Measurements from ENCODE around the gene RBKS.
"Not testable (repeated sequence)": the region's sequence is repeated elsewhere in the genome, so short reads cannot be mapped to it uniquely, and the experiment has no call there.

The RBKS gene

DNA sequence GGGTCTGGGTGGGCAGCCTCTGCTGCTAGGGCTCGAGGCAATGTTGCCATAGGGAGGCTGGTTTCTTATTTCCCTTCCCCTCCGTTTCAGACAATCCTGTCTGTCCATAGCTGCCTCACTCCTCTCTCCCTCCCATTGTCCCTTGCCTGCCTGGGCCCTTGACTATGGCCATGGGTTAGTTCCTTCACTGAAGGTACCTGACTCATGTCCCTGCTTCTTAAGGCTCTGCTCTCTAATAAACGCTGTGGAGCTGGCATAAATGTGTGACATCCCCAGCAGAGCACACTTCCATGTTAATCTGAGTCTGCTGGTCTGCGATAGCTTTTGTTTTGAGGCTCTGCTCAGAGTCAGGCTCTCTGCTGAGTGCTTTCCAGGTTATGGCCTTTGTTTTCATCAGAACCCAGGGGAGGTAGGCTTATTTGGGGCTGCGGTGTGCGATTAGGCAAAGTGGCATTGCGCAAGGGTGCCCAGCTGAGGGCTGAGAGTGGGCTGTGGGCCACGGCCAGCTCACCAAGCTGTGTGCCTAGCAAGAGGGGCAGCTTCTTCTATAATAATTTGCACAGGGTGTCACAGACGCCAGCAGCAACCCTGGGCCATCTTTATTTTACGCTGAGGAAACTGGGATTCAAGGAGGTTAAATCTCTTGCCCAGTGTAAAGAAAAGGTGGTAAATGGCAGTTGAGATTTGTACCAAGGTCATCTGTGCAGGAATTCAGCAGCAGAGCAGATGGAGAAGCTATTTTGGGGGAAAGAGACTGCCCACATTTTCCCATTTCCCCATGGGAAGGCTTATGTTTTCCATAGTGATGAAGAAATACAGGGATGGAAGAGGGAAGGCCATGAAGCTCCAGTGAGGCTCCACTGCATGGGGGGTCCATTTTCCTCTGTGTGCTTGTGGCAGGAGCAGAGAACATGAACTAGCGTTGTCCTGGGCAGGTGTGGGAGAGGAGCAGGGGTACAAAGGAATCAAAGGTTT, 93.1 kb downstream of the RBKS start:
- DNase-seq = no peak

DNA sequence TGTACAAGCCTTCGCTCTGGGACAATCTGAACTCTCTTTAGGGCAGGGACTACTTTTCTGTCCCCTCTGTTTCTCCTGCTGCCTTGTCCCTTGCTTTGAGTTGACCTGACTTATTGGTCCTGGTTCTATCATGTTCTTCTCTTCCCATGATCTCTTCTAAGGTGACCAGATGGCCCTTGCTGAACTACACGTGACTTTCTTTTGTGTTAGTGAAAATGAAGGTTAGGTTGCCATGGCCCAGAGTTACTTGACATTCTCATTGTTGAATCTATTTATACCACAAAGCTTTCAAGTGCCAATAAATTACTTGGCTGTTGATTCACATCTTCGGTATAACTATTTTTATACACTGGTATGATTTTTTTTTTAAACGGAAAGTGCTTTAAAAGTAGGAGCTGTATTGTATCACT, 94.3 kb downstream of the RBKS start:
- no peak for DNase-seq

DNA sequence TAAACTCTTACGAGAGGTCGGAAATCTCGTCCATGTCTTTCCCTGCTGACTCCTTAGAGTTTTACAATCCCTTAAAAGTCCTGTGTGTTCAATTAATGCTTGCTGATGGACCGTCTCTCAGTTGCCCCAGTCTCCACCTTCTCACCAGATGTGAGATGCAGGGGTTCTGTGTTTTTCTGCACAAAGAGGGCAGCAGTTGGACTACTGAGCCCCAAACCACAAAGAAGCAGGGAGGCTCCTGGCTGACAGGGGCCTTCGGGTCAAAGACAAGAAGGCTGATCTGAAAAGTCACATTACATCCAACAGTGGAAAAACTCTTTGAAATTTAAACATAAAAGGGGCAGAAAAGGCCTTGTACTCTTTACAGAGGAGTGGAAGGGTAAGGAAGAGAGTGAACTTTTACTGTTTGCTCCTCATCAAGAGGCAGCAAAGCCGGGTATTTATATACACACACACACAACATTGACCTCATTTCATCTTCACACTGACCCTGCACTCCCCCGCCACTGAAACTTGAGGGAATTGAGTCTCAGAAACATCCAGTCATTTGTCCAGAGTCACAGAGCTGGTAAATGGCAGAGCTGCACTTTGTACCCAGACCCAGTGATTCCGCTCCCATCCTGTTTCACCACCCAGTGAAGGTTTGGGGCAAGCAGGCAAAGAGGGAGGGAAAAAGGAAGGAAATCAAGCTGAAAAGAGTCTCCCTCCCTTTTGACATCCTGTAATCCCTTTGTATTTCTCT, 94.9 kb downstream of the RBKS start:
- no peak for DNase-seq

DNA sequence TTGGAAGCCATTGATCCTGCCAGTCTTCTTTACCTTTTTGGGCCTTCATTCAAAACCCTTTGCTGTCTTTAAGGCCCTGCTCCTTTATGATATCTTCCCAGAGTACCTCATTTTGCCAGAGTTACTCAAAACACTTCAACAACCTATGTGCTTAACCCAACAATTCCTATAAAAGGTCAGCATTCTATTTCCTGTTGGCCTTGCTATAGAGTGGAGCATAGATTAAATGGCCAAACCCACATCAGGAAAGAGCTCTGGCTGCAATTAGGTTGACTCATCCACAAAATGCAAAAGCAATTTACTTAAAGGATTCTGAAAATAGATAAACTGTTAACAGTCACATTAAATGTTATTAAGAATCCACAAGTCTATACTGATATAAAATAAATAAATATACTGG, 97.4 kb downstream of the RBKS start:
- DNase-seq = no peak

DNA sequence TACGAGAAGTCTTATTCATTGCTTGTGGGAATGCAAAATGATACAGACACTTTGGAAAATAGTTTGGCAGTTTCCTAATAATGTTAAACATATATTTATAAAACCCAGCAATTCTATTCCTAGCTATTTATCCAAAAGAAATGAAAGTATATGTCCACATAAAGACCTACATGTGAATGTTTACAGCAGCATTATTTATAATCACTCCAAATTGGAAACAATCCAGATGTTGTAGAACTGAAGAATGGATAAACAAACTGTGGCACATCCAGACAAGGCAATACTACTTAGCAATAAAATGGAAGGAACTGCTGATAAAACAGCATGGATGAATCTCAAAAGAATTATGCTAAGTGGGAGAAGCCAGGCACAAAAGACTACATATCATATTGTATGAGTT, 99.4 kb downstream of the RBKS start:
- DNase-seq = no peak

DNA sequence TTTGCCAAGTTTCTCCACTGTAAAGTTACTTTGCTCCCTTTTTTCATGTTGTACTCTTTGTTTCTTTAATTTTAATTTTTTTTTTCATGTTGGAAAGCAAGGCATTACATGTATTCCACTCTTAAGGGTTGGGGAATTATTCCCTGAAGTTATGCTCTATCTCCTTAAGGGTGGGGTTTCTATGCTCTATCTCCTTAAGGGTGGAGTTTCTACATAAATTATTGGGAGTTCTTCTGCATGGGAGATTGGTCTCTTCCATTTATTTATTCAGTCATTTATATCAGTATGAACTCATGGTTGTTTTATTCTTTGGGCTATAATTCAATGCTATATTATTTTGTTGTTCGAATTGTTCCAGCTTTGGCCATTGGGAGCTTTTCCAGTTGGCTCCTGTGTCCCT, 107.5 kb downstream of the RBKS start:
- DNase-seq = no peak

DNA sequence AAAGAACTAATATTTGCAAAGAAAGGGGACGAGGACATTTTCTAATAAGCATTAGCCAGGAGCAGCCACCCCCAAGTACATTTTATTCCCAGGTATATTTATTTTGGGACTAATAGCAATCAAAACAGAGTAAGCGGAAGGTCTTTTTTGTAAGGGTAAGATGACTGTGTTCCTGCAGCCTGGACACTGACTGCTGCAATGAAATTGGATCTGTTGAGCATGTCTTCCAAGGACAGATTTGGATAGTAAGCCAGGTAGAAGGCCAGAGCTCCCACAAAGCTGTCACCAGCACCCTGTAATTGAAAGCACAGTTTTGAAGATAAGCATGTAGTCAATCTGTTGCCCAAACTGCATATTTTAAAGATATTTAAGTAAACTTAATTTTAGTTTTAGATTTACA, 108.7 kb downstream of the RBKS start:
- DNase-seq = no peak

DNA sequence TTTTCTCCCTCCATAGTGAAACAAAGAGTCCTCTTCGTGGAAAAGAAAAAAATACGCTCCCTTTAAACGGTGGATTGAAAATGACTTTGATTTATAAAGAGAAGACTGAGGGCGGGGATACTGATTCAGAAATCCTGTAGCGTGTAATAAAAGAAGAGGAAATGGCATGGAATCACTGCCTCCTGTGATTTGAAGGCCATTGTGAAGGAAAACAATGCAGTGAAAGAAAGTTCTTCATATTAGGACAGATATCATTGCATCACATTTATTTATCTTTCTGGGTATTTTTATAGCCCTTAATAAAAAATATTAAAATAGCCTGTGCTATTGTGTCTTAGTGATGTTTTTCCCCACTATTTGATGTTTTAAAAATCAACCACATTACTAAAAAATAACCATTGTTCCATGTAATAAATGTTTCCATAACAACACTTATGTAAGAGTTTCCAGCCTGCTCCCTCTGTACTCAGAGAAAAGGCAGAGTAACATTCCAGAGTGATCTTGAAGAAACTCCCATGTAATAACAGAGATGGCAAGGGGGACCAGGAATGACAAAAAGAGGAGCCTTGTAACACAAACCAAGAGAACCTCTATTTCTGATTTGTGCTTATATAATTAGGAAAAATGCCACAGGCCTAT, 110.7 kb downstream of the RBKS start:
- DNase-seq = no peak

DNA sequence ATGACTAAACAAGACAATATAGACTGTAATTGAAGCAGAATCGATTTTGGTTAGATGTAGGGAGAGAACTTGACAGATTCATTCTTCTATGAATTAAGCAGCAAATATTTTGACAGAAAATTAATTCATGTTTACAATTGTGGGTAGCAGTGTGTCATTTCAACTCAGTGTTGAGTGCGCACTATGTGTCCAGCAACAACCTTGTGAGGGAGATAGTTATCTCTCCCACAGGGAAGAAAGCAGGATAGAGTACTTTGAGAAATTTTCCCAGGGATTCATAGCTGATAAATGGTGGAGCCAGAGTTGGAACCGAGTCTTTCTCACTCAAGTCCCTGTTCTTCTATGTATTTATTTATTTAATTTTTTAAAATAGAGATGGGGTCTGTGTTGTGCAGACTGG, 113.5 kb downstream of the RBKS start:
- no peak for DNase-seq

DNA sequence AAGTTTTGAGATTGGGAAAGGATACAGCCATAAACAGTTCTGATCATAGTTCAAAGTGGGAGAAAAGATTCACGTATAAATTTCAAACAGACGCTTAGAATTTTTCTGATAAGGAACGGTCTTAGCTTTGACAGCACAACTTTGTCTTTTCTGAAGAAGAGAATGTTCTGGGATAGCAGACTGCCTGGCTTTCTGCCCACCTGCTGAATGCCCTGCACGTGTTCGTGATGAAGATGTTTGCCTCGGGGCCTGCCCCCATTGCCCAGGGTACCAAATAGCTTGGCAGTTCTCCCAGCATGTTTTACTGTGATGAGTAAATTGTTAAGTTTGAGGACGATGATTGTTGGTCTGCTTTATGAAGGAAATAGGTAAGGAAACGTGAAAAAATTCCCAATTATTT, 114.1 kb downstream of the RBKS start:
- no peak for DNase-seq

DNA sequence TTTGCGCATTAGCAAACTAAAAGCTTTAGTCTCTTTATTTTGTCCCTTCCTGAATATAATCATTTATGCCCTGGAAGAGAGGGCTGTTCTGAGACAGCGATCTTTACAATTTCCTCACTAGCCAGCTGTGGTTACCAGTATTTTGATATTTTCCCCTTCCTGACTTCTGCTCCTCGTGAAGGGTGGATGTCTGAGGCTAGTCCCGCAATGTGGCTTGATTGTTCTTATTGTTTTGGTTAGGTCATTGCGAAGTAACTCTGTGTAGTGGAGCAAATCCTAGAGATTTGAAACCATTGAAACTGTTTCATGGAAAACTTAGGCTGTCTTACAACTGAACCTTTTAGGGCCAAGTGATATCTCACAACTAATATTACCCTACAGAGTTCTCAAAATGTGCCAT, 116.2 kb downstream of the RBKS start:
- no peak for DNase-seq

DNA sequence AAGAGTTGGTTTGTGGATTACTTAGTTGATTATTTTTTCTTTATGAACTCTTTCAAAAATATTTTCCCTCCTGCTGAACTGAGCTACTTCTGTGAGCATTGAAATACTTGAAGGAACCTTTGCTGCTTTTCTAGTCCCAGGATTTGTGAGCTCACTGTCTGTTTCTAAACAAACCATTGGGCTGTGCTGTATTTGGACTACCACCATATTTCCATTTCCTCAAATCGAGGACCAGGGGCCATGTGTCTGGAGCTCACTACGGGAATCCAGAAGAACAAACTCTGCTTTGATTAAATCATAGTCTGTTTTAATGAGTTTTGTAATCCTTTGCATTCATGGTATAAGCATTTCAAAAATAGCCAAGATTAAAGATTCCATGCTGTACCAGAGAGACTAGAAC, 117.4 kb downstream of the RBKS start:
- DNase-seq = no peak

DNA sequence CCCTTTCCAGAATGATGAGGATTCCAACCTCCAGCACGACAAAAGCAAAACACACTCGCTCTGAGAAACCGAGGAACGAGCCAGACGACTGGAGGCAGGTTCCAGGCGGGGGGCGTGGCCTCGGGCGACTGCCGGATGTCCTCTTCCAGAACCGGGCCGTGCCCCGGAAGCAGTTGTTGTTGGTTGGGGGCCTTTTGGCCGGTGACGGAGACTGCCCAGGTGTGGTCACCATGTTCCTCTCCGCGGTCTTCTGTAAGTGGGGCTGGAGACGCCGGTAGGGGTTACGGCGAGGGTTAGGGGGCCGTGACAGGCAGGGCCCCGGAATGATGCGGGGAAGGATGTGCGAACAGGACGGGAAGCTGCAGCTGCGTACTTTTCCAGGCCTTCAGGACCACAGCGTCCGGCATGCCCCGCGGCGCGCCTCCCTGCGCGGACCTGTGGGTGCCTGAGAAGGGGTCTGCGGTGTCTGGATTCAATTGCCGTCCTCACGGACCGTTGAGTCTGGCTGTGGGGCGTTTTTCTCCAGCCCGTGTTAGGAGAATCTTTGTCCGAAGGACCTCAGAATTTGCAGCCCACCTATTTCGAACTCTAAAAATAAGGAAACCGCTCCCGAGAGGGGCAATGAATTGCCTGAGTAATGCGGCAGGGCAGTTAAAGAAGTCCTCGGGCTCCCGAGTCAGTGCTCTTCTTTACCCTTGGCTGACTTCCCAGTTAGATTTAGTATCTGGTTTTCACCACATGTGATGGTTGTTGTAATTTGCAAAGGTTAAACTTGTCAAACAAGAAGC, 118.4 kb downstream of the RBKS start, which contains the start of gene MRPL33:
TSS of gene MRPL33 (plus strand) at position 172 of the 788 bp plus-strand sequence. CDS start at position 231, 59 bp downstream.
- peak; percentile 95 to 97 for DNase-seq

DNA sequence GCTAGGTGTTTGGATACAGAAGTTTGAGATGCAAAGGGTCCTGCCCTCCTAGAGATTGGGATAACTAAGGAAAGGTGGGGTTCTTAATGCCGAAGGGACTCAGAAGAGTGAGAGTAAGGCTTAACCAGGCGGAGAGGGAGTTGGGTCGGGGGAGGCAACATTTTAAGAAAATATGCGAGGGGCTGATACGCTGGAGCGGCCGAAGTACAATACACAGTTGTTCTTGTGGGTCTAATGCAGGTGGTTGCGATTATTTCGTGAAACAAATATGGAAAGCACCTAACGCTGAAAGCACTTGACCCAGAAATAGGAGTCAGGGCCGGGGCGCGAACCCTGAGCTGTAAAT, 119.0 kb downstream of the RBKS start:
- DNase-seq = no peak

DNA sequence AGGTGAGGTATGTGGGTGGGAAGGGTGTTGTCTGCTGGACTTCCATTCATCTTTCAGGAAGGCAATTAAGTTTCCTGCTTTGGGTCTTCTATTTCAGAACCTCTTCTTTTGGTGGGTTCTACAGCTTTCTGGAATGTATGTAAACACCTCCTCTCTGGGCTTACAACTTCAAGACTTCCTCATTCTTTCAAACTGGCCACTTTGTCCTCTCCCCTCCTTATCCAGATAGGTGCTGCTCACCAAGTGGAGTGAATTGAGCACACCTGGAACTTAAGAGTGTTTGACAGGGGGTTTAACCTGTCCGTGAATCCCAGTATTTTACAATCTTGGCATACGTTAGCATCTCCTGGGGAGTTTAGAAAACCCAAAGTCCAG, 123.9 kb downstream of the RBKS start:
- DNase-seq = no peak

DNA sequence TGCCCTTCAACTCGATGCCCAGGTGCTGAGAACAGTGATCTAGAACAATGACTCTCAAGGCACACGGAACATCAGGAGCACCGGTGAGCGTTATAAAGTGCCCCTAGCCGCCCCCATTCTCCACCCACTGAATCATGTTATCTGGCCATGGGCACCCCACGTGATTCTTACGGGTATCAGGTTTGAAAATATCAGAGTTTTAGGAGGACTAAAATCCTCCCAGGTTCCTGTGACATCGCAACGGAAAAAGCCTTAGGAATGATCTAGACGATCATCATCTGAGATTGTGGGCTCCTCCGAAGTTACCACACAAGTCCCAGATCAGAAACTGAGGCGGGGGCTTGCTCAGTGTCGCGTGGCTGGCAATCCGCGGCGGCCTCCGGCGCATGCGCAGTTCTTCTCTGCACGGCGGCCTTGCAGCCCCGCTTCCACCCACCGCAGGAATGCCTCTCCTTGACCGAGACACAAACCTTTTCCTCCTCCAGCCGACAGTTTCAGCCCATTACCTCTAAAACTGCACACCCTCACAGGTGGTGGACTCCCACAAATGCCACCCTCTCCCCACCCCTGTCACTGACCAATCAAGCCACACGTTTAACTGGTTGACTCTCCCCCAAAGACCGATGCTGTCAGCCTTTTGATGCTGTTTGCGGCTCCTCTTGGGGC, 124.4 kb downstream of the RBKS start:
- peak; percentile 64 to 67 for DNase-seq

DNA sequence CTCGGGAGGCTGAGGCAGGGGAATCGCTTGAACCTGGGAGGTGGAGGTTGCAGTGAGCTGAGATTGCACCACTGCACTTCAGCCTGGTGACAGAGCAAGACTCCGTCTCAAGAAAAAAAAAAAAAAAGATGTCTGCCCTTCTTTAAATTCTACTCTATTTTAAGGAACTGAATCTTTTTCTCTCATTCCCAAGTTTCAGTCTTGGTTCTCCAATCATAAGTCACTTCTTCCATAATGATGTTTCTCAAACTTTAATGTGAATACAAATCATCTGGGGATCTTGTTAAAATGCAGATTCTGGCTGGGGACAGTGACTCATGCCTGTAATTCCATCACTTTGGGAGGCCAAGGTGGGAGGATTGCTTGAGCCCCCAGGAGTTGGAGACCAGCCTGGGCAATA, 125.7 kb downstream of the RBKS start:
- DNase-seq = not testable (repeated sequence)

DNA sequence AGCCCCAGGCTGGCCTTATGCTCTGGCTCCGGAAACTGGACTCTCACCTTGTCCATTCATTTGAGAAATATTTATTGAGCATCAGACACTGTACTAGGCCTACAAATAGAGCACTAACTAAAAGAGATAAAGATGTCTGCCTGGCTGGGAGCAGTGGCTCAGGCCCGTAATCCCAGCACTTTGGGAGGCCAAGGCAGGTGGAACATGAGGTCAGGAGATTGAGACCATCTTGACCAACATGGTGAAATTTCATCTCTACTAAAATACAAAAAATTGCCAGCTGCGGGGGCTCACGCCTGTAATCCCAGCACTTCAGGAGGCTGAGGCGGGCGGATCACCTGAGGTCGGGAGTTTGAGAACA, 126.3 kb downstream of the RBKS start:
- no peak for DNase-seq

DNA sequence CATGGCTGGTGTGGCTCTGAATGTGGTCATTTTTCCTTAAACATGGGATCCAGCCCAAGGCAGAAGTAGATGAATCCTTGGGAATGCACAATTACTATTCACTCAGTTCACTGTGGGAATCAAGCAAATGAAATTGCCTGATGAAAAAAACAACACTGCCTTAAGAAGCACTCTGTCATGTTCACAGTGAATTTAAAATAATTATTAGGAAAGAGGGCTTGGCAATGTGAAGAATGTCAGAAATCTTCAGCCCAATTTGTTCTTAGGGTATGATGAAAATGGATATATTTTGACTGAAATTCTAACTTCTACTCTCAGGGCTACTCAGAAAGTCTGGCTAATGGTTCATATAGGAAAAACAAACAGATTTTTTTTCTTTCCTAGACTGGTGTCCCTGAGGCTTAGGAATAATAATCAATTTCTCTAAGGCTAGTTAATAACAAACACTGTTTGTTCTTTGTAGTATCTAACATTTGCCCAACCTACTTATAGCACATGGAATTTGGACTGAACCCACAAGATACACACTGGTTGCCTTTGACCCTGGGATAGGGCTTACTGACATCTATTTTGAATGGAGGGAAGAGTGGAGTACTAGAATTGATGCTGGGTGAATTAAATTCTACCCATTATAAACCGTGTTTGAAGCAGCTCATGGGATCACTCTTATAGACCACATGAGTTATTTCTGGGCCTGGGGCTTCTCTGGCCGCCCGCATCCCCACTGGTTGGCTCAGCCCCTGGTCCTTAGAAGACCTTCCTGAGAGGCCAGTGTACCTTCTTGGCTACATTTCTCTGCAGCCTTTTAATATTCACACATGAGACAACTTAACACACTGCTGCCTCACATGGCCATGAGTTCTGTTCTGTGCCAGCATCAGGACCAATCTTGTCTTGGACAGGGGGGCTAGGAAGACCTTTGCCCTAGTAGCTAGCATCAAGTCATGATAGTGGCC, 127.0 kb downstream of the RBKS start:
- no peak for DNase-seq

DNA sequence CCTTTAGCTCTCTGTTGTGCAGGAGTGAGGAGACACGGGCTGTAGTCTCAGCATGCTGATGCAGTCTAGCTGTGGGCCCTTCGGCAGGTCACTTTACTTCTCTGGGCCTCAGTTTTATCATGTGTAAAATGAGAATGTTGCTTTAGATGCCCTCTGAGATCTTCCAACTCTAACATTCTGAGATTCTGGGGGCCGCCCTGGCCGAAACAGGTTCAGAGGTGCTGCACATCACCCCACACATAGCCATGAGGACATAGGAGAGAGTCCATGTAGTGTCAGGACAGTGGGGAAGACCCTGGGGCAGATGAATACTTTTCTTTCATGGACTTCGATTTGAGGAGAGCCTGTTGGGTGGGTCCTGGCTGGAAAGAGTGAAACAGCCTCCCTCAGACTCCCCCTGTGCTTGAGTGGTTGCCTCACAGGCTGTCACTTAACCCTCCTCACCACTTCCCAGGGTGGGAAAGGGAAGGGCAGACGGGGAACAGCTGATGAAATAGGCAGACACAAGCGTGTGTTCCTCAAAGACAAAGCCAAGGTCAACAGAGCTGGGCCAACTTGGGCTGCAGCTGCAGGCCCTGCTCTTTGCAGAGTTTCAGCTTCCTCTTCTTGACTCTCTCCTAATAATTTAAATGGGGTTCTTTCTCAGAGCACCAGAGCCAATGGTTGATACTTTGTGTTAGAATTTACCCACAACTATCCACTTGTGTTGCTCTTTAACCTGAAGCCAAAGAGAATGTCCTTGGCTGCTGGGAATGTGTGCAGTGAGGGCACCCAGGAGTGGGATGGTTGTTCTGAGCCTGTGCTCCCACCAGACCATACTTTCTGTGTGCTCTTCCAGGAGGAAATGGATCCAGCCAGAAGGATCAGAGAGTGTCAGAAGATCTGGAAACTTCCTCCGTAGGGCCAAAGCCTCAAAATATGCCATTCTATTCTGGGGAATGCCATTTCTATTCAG, 133.4 kb downstream of the RBKS start:
- no peak for DNase-seq
